Testis (tissue), 3 donors: ENCODE measurements around the gene TAAR1. TPM values are rescaled to one million over a fixed set of nuclear protein-coding genes. Genes with fewer than 3 reads are reported as not detected.
"Not testable (repeated sequence)": the region's sequence is repeated elsewhere in the genome, so short reads cannot be mapped to it uniquely, and the experiment has no call there.

Experiments used
- DNase-seq: peaks from one replicate; pipeline ENCODE4 v3.0.0-alpha.2; 2019
- H3K27ac ChIP-seq, 2 donors: fragments of 200-600 bp; sonication (generic); one replicate each; pipeline ENCODE4 v1.5.1; 2019
- H3K27me3 ChIP-seq: fragments of 200-600 bp; sonication (generic); one replicate; pipeline ENCODE4 v1.5.1; 2019
- H3K36me3 ChIP-seq: fragments of 200-600 bp; sonication (generic); one replicate; pipeline ENCODE4 v1.5.1; 2017; ENCODE audit warnings: low read depth; ENCODE audit errors: missing control alignments
- H3K4me1 ChIP-seq: fragments of 200-600 bp; sonication (generic); one replicate; pipeline ENCODE4 v1.5.1; 2019
- H3K4me3 ChIP-seq, 2 donors: fragments of 200-600 bp; sonication (generic); one replicate each; pipeline ENCODE4 v1.5.1; 2017 to 2019
- H3K9me3 ChIP-seq: fragments of 200-600 bp; sonication (generic); one replicate; pipeline ENCODE4 v1.5.1; 2017
- POLR2A ChIP-seq: fragments of 450-650 bp; IDR thresholded peaks from one replicate; pipeline ENCODE4 v1.6.1; 2017; ENCODE audit warnings: antibody characterized with exemption, mild to moderate bottlenecking, moderate library complexity
- WGBS, 2 donors: methylation state at CpG; one replicate each; pipeline ENCODE4 v1.1.5; 2018; 5-methylcytosine and 5-hydroxymethylcytosine counted together
- intact Hi-C: fragments of 100-400 bp; cut with DNase I; formaldehyde crosslinking; loops from one replicate; pipeline ENCODE4 v1.15.1; 2023; ENCODE audit warnings: low total_unique reads
- polyA plus RNA-seq: library from polyadenylated mRNA; stranded (reverse); fragments of 350-450 nt; fragmentation: Illumina TruSeq; extraction: RNeasy Lipid Tissue Mini Kit (QIAGEN cat#74804); gene quantifications from one replicate; pipeline ENCODE4 v1.2.3, GENCODE V29; 2014; ENCODE audit warnings: low read depth, low replicate concordance; ENCODE audit not compliant: insufficient read depth
- total RNA-seq, 2 donors: library from RNA; depleted of rRNA; stranded (reverse); fragments of >200 nt; gene quantifications; one replicate each; pipeline ENCODE4 v1.2.3, GENCODE V29; 2016
- TF ChIP-seq, protein P1 (sequence below), 3 experiments: fragments of 450-650 bp in 2 of 3; fragments of 200-600 bp in 1 of 3; sonication (generic) in 1 of 3; IDR thresholded peaks; one replicate each; pipeline ENCODE4 v1.5.1; 2016 to 2019; ENCODE audit warnings: antibody characterized with exemption in 3 of 3, mild to moderate bottlenecking in 2 of 3, moderate library complexity in 1 of 3

The TAAR1 gene
- total and polyA plus RNA-seq, 3 donors from 2014 or later: not detected

GRCh38 chr6:132604635-132605152 is 54.3 kb downstream of the TAAR1 start:
- H3K27ac ChIP-seq: no peak overlapping the region
- H3K36me3 ChIP-seq: no peaks in the 10 kb centered on the region
- H3K9me3 ChIP-seq: no peaks in the 10 kb centered on the region
- no peaks in the 10 kb centered on the region for H3K4me1 ChIP-seq
- intact Hi-C loops: no loop called here
- H3K27me3 ChIP-seq: no peaks in the 10 kb centered on the region
- 83 to 87% methylated on average over 8 of the region's 8 CpGs for WGBS, 2 donors
- no peak overlapping the region for H3K4me3 ChIP-seq
- DNase-seq: no peak
- no peak for TF ChIP-seq POLR2A
- TF ChIP-seq, protein P1, sequence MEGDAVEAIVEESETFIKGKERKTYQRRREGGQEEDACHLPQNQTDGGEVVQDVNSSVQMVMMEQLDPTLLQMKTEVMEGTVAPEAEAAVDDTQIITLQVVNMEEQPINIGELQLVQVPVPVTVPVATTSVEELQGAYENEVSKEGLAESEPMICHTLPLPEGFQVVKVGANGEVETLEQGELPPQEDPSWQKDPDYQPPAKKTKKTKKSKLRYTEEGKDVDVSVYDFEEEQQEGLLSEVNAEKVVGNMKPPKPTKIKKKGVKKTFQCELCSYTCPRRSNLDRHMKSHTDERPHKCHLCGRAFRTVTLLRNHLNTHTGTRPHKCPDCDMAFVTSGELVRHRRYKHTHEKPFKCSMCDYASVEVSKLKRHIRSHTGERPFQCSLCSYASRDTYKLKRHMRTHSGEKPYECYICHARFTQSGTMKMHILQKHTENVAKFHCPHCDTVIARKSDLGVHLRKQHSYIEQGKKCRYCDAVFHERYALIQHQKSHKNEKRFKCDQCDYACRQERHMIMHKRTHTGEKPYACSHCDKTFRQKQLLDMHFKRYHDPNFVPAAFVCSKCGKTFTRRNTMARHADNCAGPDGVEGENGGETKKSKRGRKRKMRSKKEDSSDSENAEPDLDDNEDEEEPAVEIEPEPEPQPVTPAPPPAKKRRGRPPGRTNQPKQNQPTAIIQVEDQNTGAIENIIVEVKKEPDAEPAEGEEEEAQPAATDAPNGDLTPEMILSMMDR (IDR thresholded peaks at IDR 0.05): no peak

DNA sequence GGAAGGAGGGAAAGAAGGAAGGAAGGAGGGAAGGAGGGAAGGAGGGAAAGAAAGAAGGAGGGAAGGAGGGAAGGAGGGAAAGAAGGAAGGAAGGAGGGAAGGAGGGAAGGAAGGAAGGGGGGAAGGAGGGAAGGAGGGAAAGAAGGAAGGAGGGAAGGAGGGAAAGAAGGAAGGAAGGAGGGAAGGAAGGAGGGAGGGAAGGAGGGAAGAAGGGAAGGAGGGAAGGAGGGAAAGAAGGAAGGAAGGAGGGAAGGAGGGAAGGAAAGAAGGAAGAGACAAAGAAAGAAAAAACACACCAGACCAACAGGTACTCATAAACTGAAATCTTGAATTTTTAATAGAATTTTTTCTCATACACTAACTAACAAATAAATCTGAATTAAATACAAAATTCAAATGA is 58.1 kb downstream of the TAAR1 start:
- intact Hi-C loops, DNase-seq, H3K36me3 ChIP-seq, H3K4me1 ChIP-seq, H3K9me3 ChIP-seq, H3K4me3 ChIP-seq, H3K27ac ChIP-seq, H3K27me3 ChIP-seq: not testable (repeated sequence)

- no peaks in the 10 kb centered on the region for H3K36me3 ChIP-seq
- no peaks in the 10 kb centered on the region for H3K4me1 ChIP-seq
- TF ChIP-seq, protein P1 (IDR thresholded peaks at IDR 0.05): peak in 1 of 3 experiments; percentile 7
- TF ChIP-seq POLR2A: no peak
- H3K4me3 ChIP-seq: no peak overlapping the region
- H3K27me3 ChIP-seq: no peaks in the 10 kb centered on the region
- no peak for DNase-seq
- intact Hi-C loops: no loop called here
- no peak overlapping the region for H3K27ac ChIP-seq
- H3K9me3 ChIP-seq: no peaks in the 10 kb centered on the region
- WGBS, 2 donors: 45 to 64% methylated on average over 3 of the region's 3 CpGs
Observed at GRCh38 chr6:132598473-132598872, 60.5 kb downstream of the TAAR1 start.

- Histone ChIP-seq H3K27ac (no peak overlapping the region), H3K4me1 (no peaks in the 10 kb centered on the region), H3K4me3 (no peak overlapping the region), H3K36me3 (no peaks in the 10 kb centered on the region), H3K27me3 (no peaks in the 10 kb centered on the region), H3K9me3 (no peaks in the 10 kb centered on the region)
- 76 to 77% methylated on average over 6 of the region's 6 CpGs for WGBS, 2 donors
- no peak for DNase-seq
- TF ChIP-seq, protein P1 (IDR thresholded peaks at IDR 0.05): no peak
- intact Hi-C loops: no loop called here
Observed at GRCh38 chr6:132596201-132596600, 62.8 kb downstream of the TAAR1 start.

Other genes with a start within 250 kb of the TAAR1 start
- gene STX7, start 146.1 kb downstream of the TAAR1 start, total RNA-seq: 10 to 100 TPM; 12.7 to 18.8 TPM
- gene STX7, start 146.1 kb downstream of the TAAR1 start, polyA plus RNA-seq: 16.2 TPM
- under 1 TPM in 1 of 2 donors, not detected in 1; 0.39 TPM for gene TAAR9, start 120.9 kb downstream of the TAAR1 start, total RNA-seq
- gene TAAR9, start 120.9 kb downstream of the TAAR1 start, polyA plus RNA-seq: not detected
- not detected for gene TAAR8, start 106.5 kb downstream of the TAAR1 start, total RNA-seq
- not detected for gene TAAR8, start 106.5 kb downstream of the TAAR1 start, polyA plus RNA-seq
- not detected for gene TAAR6, start 88.9 kb downstream of the TAAR1 start, total RNA-seq
- not detected for gene TAAR6, start 88.9 kb downstream of the TAAR1 start, polyA plus RNA-seq
- gene TAAR5, start 69.4 kb downstream of the TAAR1 start, total RNA-seq: not detected
- gene TAAR5, start 69.4 kb downstream of the TAAR1 start, polyA plus RNA-seq: not detected
- not detected for gene TAAR2, start 34.9 kb downstream of the TAAR1 start, total RNA-seq
- not detected for gene TAAR2, start 34.9 kb downstream of the TAAR1 start, polyA plus RNA-seq
- gene VNN1, start 54.9 kb upstream of the TAAR1 start, total RNA-seq: under 1 TPM; 0.16 to 0.37 TPM
- 0.54 TPM for gene VNN1, start 54.9 kb upstream of the TAAR1 start, polyA plus RNA-seq
- under 1 TPM; 0.31 to 0.47 TPM for gene VNN2, start 98.7 kb upstream of the TAAR1 start, total RNA-seq
- gene VNN2, start 98.7 kb upstream of the TAAR1 start, polyA plus RNA-seq: 2.0 TPM
- gene SLC18B1, start 139.5 kb upstream of the TAAR1 start, total RNA-seq: 1 to 10 TPM; 2.4 to 3.6 TPM
- 7.5 TPM for gene SLC18B1, start 139.5 kb upstream of the TAAR1 start, polyA plus RNA-seq
- 1,000 to 10,000 TPM in 1 of 2 donors, 100 to 1,000 TPM in 1; 451 to 1,185 TPM for gene RPS12, start 155.4 kb upstream of the TAAR1 start, total RNA-seq
- 1,417 TPM for gene RPS12, start 155.4 kb upstream of the TAAR1 start, polyA plus RNA-seq